Eye (tissue), 1 donor: ENCODE measurements around the gene ANKRD24.
"Not testable (repeated sequence)": the region's sequence is repeated elsewhere in the genome, so short reads cannot be mapped to it uniquely, and the experiment has no call there.

ENCODE experiments used
- DNase-seq: peaks from one replicate; pipeline ENCODE4 v3.0.0-alpha.2; 2015

Gene ANKRD24

DNA sequence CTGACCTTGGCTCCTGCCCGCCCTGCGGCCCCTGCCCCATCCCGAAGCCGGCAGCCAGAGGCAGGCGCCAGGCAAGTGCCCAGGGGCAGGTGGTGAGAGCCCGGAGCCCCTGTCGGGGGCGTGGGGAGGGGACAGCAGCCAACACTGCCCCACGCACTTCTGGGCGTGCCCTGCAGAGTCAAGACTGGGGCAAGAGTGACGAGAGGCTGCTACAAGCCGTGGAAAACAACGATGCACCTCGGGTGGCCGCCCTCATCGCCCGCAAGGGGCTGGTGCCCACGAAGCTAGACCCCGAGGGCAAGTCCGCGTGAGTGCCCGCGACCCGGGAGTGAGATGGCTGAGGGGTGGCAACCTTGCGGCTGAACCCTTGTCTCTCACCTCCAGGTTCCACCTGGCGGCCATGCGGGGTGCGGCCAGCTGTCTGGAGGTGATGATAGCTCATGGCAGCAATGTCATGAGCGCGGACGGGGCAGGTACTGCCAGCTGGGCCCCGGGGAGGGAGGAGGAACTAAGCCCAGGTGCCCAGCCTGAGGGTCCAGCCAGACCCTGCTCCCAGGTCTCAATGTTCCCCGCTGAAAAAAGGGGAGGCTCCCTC is 17.3 kb downstream of the ANKRD24 start:
- no peak for DNase-seq

DNA sequence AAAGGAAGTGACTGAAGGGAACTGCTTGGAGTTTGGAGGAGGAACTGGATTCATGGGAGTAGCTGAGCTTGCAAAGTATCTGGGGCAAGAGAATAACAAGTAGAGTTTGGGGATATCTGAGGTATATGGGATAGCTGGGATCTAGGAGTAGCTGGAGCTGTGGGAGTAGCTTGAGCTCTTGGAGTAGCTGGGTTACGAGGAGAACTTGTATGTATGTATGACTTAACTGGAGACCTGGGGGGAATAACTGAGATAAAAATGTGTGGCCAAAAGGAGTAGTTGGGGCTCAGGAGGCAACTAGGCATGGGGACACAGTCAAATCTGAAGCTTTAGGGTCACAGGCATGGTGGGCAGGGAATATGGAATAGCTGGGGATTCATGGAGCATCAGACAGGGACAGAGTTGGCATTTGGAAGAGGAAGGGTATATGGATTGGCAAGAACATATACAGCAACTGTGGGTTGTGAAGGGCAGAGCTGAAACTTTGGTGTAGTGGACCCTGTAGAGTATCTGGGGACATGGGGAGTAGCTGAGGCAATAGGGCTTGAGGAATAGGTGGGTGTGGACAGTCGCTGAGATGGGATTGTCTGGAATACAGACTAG is 18.6 kb downstream of the ANKRD24 start:
- DNase-seq, result no peak

DNA sequence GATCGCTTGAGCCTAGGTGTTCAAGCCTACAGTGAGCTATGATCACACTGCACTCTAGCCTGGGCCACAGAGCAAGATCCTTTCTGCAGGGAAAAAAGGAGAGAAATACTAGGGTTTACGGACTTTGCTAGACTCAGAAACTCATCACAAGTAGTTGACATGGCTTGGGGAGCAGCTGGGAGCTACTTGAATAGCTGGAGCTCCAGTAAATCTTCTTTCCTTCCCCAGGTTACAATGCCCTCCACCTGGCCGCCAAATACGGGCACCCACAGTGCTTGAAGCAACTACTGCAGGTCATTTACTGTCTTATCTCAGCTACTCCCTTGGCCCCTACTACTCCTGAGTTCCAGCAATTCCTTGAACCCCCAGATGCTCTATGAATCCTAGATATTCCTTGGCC is 19.3 kb downstream of the ANKRD24 start:
- DNase-seq, result no peak

DNA sequence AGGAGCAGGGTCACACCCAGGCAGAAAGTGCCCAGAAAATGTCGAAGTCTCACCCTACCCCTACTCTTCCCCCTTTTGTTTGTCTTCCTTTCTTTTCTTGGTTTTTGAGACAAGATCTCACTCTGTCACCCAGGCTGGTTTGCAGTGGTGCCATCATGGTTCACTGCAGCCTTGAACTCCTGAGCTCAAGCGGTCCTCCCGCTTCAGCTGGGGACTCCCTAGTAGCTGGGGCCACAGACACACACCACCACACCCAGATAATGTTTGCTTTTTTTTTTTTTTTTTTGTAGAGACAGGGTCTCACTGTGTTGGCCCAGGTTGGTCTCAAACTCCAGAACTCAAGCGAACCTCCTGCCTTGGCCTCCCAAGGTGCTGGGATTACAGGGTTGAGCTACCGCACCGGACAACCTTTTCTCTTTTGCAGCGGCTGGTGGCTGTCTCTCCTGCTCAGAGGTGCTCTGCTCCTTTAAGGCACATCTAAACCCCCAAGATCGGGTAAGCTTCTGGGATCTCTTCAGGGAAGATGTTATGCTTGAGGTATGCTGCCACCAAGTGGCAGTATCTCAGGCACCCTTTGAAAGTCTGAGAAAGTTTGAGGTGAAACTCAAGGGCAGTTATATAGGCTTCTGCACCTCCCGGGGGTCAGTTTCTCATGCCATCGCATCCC is 24.5 kb downstream of the ANKRD24 start:
- DNase-seq, result no peak

DNA sequence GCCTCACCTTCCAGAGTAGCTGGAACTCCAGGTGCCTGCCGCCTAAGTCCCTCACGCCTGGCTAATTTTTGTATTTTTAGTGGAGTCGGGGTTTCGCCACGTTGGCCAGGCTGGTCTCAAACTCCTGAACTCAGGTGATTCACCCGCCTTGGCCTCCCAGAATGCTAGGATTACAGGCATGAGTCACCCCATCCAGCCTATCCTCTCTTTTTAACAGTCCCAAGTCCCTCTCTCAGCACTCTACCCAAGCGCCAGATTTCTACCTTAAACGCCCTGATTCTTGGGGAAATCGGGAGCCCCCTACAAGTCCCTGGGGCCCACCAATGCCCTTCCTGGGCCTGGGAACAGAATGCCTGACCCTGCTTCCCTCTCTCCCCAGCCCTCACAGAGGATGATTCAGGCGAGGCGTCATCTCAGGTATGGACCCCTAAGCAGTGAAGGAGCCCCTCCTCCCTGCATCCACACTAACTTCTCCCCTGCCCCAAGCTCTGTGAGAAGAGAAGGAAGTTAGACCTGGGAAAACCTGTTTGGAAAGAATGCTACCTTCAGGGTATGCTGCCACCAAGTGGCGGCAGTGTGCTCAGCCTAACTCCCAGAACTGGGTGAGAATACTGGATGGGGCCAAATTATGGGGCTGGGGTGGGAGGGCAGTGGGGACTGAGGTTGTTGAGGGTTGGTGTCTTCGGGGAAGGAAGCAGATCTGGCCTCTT is 26.1 kb downstream of the ANKRD24 start:
- no peak for DNase-seq

DNA sequence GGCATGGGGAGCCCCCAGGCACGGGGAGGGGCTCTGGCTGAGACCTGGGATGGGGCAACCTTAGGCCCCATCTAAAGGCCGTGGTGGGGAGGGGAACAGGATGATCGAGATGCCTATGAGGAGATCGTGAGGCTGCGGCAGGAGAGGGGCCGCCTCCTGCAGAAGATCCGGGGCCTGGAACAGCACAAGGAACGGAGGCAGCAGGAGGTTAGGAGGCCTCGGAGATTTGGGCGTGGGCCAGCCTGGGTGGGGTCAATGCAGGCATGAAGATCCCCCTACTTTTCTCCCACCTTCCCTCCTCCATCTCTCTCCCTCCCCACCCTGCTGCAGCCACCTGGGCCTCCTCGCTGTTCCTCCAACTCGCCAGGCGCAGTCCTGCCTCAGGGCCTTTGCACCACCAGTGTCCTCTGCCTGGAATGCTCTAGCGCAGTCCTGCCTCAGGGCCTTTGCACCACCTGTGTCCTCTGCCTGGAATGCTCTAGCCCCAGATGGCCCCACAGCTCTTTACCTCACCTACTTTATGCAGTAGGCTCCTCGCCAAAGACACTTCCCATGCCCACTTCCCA is 27.8 kb downstream of the ANKRD24 start:
- no peak for DNase-seq

DNA sequence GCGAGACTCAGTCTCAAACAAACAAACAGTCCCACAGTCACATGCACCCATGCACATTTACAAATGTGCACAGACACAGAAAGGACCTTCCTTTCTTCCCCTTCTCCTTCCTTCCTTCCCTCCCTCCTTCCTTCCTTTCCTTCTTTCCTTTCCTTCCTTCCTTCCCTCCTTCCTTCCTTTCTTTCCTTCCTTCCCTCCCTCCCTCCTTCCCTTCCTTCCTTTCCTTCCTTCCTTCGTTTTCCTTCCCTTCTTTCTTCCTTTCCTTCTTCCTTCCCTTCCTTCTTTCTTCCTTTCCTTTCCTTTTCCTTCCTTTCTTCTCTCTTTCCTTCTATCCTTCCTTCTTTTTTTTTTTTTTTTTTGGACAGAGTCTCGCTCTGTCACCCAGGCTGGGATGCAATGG is 30.6 kb downstream of the ANKRD24 start:
- DNase-seq, result no peak

DNA sequence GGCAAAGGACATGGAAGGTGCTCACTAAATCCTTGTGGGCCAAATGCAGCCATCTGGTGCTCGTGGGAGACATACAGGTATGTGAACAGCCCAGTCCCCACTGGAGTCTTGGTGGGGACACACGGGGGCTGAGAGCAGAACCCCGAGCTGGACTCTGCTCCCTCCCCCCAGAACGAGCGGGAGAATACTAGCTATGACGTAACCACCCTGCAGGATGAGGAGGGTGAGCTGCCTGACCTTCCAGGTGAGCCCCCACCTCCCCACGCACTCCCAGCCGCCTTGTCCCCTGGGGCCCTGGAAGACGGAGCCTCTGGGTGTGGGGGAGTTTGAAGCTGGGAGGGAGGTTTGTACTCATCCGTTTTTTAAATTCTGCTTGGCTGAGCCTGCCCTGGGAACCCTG is 33.3 kb downstream of the ANKRD24 start:
- no peak for DNase-seq

DNA sequence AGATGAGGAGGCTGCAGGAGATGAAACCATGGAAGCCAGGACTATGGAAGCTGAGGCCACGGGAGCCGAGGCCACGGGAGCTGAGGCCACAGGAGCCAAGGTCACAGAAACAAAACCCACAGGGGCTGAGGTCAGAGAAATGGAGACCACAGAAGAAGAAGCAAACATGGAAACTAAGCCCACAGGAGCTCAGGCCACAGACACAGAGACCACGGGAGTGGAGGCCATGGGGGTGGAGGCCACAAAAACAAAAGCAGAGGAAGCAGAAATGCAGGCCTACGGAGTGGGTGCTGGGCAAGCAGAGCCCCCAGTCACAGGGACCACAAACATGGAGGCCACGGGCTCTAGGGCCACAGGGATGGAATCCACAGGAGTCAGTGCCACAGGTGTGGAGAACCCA is 34.4 kb downstream of the ANKRD24 start:
- no peak for DNase-seq

DNA sequence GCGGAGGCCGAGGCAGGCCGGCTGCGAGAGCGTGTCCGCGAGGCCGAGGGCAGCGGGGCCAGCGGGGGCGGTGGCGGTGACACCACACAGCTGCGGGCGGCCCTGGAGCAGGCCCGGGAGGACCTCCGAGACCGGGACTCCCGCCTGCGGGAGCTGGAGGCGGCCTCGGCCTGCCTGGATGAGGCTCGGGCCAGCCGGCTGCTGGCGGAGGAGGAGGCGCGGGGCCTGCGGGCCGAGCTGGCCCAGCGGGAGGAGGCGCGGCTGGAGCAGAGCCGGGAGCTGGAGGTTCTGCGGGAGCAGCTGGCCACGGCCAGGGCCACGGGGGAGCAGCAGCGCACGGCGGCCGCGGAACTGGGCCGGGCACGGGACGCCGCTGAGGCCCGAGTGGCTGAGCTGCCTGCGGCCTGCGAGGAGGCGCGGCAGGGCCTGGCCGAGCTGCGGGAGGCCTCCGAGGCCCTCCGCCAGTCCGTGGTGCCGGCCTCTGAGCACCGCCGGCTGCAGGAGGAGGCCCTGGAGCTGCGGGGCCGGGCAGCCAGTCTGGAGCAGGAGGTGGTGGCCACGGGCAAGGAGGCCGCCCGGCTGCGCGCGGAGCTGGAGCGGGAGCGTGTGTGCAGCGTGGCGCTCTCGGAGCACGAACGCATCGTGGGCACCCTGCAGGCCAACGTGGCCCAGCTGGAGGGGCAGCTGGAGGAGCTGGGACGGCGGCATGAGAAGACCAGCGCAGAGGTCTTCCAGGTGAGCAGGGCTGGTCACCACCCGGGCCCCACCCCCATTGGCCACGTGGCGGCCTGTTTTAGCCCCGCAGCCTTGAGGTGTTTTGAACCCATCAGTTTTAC is 35.2 kb downstream of the ANKRD24 start:
- no peak for DNase-seq

DNA sequence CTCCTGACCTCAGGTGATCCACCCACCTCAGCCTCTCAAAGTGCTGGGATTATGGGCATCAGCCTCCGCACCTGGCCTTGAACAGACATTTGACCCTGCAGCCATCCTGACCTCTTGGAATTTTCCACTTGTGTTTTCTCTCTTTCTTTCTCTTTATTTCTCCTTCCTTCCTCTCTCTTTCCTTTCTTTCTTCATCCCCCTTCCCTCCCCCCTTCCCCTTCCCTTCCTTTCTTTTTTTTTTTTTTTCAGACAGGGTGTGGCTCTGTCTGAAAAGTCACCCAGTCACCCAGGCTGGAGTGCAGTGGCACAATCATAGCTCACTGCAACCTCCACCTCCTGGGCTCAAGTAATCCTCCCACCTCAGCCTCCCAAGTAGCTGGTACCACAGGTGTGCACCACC is 36.0 kb downstream of the ANKRD24 start:
- DNase-seq, result not testable (repeated sequence)

DNA sequence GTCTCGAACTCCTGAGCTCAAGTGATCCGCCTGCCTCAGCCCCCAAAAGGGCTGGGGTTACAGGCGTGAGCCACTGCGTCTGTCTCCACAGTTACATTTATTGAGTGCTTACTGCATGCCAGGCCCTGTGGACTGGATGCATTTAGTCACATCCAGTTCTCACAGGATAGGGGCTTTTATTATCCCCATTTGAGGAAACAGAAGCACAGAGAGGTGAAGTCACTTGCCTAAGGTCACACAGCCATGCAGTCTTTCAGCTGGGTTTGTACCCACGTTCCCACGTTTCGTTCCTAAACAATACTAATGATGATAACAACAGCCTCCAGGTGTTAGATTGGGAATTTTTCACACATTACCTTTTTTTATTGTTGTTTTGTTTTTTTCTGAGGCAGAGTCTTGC is 37.7 kb downstream of the ANKRD24 start:
- DNase-seq, result no peak

DNA sequence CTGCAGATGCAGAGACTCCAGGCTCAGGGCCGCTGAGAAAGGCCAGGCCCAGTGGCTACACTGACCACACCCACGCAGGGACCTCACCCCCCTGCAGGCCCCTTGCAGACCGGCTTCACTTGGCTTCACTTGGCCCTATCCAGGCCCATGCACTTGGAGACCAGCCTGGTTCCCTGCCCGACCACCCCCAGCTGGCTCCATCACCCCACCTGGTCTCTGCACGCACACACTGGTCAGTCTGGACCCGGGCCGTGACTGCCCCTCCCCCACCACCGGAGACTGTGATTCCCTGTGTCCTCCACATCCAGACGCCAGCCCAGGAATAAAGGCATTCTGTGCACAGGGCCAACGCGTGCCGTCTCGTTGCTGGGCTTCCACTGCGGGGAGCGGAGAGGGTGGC is 42.0 kb downstream of the ANKRD24 start:
- no peak for DNase-seq

DNA sequence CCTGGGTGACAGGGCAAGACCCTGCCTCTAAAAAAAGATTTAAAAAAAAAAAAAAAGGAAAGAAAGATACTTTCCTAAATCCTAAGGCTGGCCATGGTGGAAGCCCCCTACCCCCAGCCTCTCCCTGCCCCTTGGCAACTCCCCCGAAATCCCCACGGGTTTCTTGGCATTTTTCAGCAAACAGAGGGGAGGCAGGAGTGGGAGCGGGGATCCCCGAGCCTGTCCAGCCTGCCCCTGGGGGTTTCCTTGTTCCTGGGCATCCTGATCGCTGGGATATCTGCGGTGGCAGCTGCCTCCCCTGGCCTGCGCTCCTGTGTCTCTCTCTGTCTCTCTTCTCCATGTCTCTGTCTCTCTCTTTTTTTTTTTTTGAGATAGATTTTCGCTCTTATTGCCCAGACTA is 43.4 kb downstream of the ANKRD24 start:
- DNase-seq, result no peak

DNA sequence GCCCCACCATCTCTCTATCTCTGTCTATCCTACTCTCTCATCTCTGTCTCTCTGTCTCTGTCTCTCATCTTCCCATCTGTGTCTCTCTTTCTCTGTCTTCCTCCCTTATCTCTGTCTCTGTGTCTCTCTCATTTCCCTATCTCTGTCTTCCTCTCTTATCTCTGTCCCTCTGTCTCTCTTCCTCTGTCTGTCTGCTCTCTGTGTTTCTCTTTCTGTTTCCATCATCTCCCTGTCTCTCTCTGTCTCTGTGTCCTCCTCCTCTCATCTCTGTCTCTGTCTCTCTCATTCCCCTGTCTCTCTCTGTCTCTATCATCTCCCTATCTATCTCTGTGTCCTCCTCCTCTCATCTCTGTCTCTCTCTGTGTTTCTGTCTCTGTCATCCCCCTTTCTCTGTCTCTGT is 45.3 kb downstream of the ANKRD24 start:
- DNase-seq, result no peak

DNA sequence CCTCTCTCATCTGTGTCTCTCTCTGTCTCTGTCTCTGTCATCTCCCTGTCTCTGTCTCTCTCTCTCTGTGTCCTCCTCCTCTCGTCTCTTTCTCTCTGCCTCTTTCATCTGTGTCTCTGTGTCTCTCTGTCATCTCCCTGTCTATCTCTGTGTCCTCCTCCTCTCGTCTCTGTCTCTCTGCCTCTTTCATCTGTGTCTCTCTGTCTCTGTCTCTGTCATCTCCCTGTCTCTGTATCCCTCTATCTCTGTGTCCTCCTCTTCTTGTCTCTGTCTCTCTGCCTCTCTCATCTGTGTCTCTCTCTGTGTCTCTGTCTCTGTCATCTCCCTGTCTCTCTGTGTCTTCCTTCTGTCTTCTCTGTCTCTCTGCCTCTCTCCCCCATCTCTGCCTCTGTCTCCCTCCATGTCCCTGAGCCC is 46.3 kb downstream of the ANKRD24 start:
- no peak for DNase-seq

DNA sequence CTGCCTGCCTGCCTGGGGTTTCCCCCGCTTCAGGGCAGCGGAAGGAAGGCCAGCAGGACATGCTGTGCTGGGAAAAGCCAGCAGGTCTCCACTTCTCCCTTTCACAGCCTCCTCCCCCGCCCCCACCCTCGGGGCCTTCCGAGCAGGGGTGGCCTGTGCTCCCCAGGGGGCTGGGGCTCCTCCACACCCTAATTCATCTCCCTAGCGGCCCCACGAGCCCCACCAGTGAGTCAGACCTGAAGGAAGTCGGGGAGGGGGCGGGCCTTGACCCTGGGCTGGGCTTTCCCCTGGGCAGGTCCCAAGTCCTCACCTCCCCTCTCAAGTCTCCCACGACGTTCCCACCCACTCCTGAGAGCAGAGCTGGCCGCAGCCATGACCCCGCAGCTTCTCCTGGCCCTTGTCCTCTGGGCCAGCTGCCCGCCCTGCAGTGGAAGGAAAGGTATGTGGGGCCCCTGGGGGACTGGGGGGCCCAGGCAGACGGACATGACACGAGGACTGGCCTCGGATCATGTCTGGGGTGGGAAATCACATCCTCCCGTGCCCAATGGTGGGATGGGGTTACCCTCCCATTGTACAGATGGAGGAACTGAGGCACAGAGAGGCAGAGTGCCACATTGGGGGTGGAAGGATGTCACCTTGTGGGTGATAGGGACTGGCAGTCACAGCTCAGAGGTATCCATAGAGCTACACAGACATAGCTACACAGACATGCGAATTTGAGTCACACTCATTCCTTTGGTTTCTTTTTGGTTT is 46.9 kb downstream of the ANKRD24 start, which contains the start of gene EBI3:
Gene EBI3 (plus strand): TSS at position 345 of the 753 bp plus-strand sequence. CDS start 28 bp downstream, at position 373.
- DNase-seq, result no peak

DNA sequence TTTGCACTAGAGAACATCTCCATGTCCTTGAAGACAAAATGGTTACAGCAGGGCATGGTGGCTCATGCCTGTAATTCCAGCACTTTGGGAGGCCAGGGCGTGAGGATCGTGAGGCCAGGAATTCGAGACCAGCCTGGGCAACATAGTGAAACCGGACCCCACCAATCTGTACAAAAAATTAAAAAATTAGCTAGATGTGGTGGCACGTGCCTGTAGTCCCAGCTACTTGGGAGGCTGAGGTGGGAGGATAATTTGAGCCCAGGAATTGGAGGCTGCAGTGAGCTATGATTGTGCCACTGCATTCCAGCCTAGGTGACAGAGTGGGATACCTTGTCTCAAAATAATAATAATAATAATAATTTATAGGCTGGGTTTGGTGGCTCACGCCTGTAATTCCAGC is 47.7 kb downstream of the ANKRD24 start:
- not testable (repeated sequence) for DNase-seq

DNA sequence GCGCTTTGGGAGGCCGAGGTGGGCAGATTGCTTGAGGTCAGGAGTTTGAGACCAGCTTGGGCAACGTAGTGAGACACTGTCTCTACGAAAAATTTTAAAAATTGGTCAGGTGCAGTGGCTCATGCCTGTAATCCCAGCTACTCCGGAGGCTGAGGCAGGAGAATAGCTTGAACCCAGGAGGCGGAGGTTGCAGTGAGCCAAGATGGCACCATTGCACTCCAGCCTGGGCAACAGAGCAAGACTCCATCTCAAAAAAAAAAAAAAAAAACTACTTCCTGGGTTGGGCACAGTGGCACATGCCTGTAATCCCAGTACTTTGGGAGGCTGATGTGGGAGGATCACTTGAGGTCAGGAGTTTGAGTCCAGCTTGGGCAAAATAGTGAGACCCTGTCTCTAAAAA is 49.0 kb downstream of the ANKRD24 start:
- DNase-seq, result not testable (repeated sequence)

DNA sequence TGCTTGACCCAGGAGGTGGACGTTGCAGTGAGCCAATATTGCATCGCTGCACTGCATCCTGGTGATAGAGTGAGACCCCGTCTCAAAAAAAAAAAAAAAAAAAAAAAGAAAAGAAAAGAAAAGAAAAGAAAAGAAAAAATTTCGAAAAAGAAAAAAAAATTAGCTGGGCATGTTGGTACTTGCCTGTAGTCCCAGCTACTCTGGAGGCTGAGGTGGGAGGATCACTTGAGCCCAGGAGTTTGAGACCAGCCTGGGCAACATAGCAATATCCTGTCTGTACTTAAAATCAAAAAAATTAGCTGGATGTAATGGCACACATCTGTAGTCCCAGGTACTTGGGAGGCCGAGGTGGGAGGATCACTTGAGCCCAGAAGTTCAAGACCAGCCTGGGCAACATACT is 49.6 kb downstream of the ANKRD24 start:
- not testable (repeated sequence) for DNase-seq

DNA sequence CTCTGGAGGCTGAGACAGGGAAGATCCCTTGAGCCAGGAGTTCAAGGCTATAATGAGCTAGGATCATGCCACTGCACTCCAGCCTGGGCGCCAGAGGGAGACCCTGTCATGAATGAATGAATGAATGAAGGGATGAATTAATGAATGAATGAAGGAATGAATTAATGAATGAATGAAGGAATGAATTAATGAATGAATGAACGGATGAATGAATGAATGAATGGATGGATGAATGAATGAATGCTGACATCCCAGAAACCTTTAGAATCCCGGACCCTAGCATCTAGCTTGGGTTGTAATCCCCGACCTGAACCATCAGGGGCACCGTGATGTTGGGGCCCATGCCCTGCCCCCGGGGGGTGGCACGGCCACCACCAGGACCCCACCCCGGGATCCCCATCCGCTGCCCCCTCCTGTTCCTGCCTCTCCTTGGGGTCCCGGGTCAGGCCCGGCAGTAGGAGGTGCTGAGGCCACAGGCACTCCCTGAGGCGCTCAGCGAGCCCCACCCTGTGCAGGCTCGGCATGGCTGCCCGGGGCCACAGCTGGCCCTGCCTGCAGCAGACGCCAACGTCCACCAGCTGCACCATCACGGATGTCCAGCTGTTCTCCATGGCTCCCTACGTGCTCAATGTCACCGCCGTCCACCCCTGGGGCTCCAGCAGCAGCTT is 50.3 kb downstream of the ANKRD24 start:
- peak; percentile 19 for DNase-seq
